Stimulated activated CD8-positive, alpha-beta memory T cell treated with anti-CD3 and anti-CD28 coated beads, Interleukin-2, amount 100 ng/mL, for 48 hours (primary cell): ENCODE results near the gene EMC8.
"Not testable (repeated sequence)": the region's sequence is repeated elsewhere in the genome, so short reads cannot be mapped to it uniquely, and the experiment has no call there.

Source experiments
- DNase-seq, 2 donors: peaks; one replicate each; pipeline ENCODE4 v3.0.0-alpha.2; 2020; ENCODE audit warnings: low read depth in 2 of 2

The EMC8 gene

GRCh38 chr16:85799497-85800320 is at the start of gene EMC8, which contains the start of gene COX4I1:
Gene EMC8, minus strand, starts transcription at chr16:85799544. Its CDS starts 249 bp downstream, at chr16:85799295.
Gene COX4I1, plus strand, starts transcription at chr16:85799695. Its CDS starts 1,511 bp downstream, at chr16:85801206.
- peak; percentile 90 to 95 for DNase-seq

GRCh38 chr16:85848986-85849385 is 49.6 kb upstream of the EMC8 start:
- no peak for DNase-seq

- no peak for DNase-seq
Measured at GRCh38 chr16:85847681-85848601, 48.6 kb upstream of the EMC8 start.

GRCh38 chr16:85847036-85847435 is 47.7 kb upstream of the EMC8 start:
- DNase-seq: no peak

GRCh38 chr16:85846461-85846860 is 47.1 kb upstream of the EMC8 start:
- no peak for DNase-seq

GRCh38 chr16:85845266-85845665 is 45.9 kb upstream of the EMC8 start:
- DNase-seq: no peak

GRCh38 chr16:85844786-85845185 is 45.4 kb upstream of the EMC8 start:
- no peak for DNase-seq

- no peak for DNase-seq
Measured at GRCh38 chr16:85844169-85844481, 44.8 kb upstream of the EMC8 start.

GRCh38 chr16:85843471-85844168 is 44.3 kb upstream of the EMC8 start:
- DNase-seq: no peak

GRCh38 chr16:85842848-85843247 is 43.5 kb upstream of the EMC8 start:
- DNase-seq: no peak

GRCh38 chr16:85842435-85842834 is 43.1 kb upstream of the EMC8 start:
- DNase-seq: no peak

GRCh38 chr16:85840801-85841200 is 41.5 kb upstream of the EMC8 start:
- no peak for DNase-seq

- DNase-seq: no peak
Measured at GRCh38 chr16:85840395-85840794, 41.1 kb upstream of the EMC8 start.

GRCh38 chr16:85839681-85840240 is 40.4 kb upstream of the EMC8 start:
- no peak for DNase-seq

GRCh38 chr16:85838876-85839585 is 39.7 kb upstream of the EMC8 start:
- no peak for DNase-seq

GRCh38 chr16:85838381-85838780 is 39.0 kb upstream of the EMC8 start:
- no peak for DNase-seq

GRCh38 chr16:85837654-85838053 is 38.3 kb upstream of the EMC8 start:
- DNase-seq: not testable (repeated sequence)

GRCh38 chr16:85836706-85837582 is 37.6 kb upstream of the EMC8 start:
- no peak for DNase-seq

GRCh38 chr16:85835956-85836705 is 36.8 kb upstream of the EMC8 start:
- DNase-seq: no peak
